Caco-2 (cell line): Measurements from ENCODE around the gene POFUT2. TPM values are rescaled to one million over a fixed set of nuclear protein-coding genes. Genes with fewer than 3 reads are reported as not detected.

Source experiments
- BruUV-seq: library from RNA; stranded (reverse); fragments of 400-500 nt; replicated peaks from 2 replicates; lab custom pipeline; 2021; lab: Mats Ljungman, UMichigan
- CTCF ChIA-PET: fragments of 300-600 bp; sonication (Branson Sonifier 250); formaldehyde crosslinking; loops from one replicate; lab custom pipeline; 2022; ENCODE audit warnings: antibody characterized with exemption; lab: Charles Lee
- POLR2A ChIA-PET: fragments of 300-600 bp; sonication (Branson Sonifier 250); formaldehyde crosslinking; loops from one replicate; lab custom pipeline; 2022; ENCODE audit warnings: antibody characterized with exemption; lab: Charles Lee
- DNase-seq, 2 experiments: peaks; one replicate each; pipeline versions ENCODE4 v3.0.0 to v3.0.0-alpha.2; 2020 to 2022
- H3K27me3 ChIP-seq: replicated peaks from 2 replicates; pipeline ENCODE4 v1.6.0; 2011; ENCODE audit warnings: low read length; ENCODE audit not compliant: control insufficient read depth, insufficient read depth
- H3K36me3 ChIP-seq: 2 replicates; pipeline ENCODE4 v1.5.1; 2011; ENCODE audit warnings: low read length; ENCODE audit not compliant: control insufficient read depth, insufficient read depth
- H3K4me1 ChIP-seq: fragments of 250-450 bp; sonication (Bioruptor Pico); 2 replicates; pipeline ENCODE4 v1.5.1; 2020; ENCODE audit warnings: mild to moderate bottlenecking
- H3K4me3 ChIP-seq: 2 replicates; pipeline ENCODE4 v1.5.1; 2011; ENCODE audit warnings: low read depth, mild to moderate bottlenecking, control low read depth, low read length
- H3K9me3 ChIP-seq: fragments of 250-450 bp; sonication (Bioruptor Pico); 2 replicates; pipeline ENCODE4 v1.5.1; 2020; ENCODE audit warnings: mild to moderate bottlenecking, moderate library complexity
- H3K27ac Mint-ChIP-seq: one replicate; pipeline ENCODE4 v1.8.0; 2022; ENCODE audit warnings: mixed read lengths; ENCODE audit not compliant: unreplicated experiment
- H3K27me3 Mint-ChIP-seq: one replicate; pipeline ENCODE4 v1.8.0; 2022; ENCODE audit warnings: mixed read lengths; ENCODE audit not compliant: insufficient read depth, unreplicated experiment
- H3K36me3 Mint-ChIP-seq: one replicate; pipeline ENCODE4 v1.8.0; 2022; ENCODE audit warnings: mild to moderate bottlenecking, mixed read lengths; ENCODE audit not compliant: insufficient read depth, unreplicated experiment
- H3K4me1 Mint-ChIP-seq: one replicate; pipeline ENCODE4 v1.8.0; 2022; ENCODE audit warnings: low read depth, mixed read lengths; ENCODE audit not compliant: unreplicated experiment
- H3K4me3 Mint-ChIP-seq: one replicate; pipeline ENCODE4 v1.8.0; 2022; ENCODE audit warnings: mild to moderate bottlenecking, moderate library complexity, mixed read lengths; ENCODE audit not compliant: unreplicated experiment
- H3K9me3 Mint-ChIP-seq: one replicate; pipeline ENCODE4 v1.8.0; 2022; ENCODE audit warnings: mixed read lengths; ENCODE audit not compliant: unreplicated experiment
- CTCF ChIP-seq, 2 experiments: fragments of 200-600 bp in 1 of 2; IDR thresholded peaks; 1 replicate in 1 of 2; 2 replicates in 1 of 2; pipeline versions ENCODE4 v1.5.1 to v1.8.0; 2011 to 2022; ENCODE audit warnings: antibody characterized with exemption in 1 of 2, control low read depth in 1 of 2, inconsistent platforms in 1 of 2, low read depth in 1 of 2, low read length in 1 of 2, mild to moderate bottlenecking in 1 of 2, moderate library complexity in 1 of 2; ENCODE audit not compliant: insufficient read depth in 1 of 2, severe bottlenecking in 1 of 2, unreplicated experiment in 1 of 2
- intact Hi-C: fragments of 100-400 bp; cut with micrococcal nuclease; formaldehyde crosslinking; loops from one replicate; pipeline ENCODE4 v1.10.0; 2022; ENCODE audit not compliant: unreplicated experiment
- total RNA-seq: library from RNA; stranded (reverse); gene quantifications from 2 replicates; pipeline ENCODE4 v1.2.3, GENCODE V29; 2022

POFUT2 gene
- total RNA-seq, 1 experiment from 2014 or later, result 32.0 TPM

GRCh38 chr21:45225741-45226327 lies 61.9 kb downstream of the POFUT2 start:
- no peak for DNase-seq
- no peak for TF ChIP-seq CTCF (IDR thresholded peaks at IDR 0.05; ENCODE audit: insufficient read depth in 1 of 2, low read depth in 1 of 2, low read length in 1 of 2, severe bottlenecking in 1 of 2, unreplicated experiment in 1 of 2)
- Histone ChIP-seq H3K36me3 (no peaks in the 10 kb centered on the region), H3K4me1 (no peaks in the 10 kb centered on the region), H3K4me3 (no peak overlapping the region), H3K27me3 (no peaks in the 10 kb centered on the region), H3K9me3 (no peaks in the 10 kb centered on the region)
- Mint-ChIP-seq H3K4me1 (no peaks in the 10 kb centered on the region), H3K36me3 (no peaks in the 10 kb centered on the region), H3K9me3 (no peaks in the 10 kb centered on the region), H3K27ac (no peak overlapping the region), H3K27me3 (peaks cover 3% of the 10 kb centered on the region), H3K4me3 (no peak overlapping the region)
- POLR2A ChIA-PET, result no interaction called here
- intact Hi-C loops, result no loop called here
- BruUV-seq, result no TSS peak
- CTCF ChIA-PET, result interaction anchor here (0.6 kb wide), 1 partner anchor 43 kb away, joined by 3 read pairs; no protein-coding TSS in a partner anchor

GRCh38 chr21:45225041-45225740 lies 62.5 kb downstream of the POFUT2 start:
- DNase-seq, result no peak
- intact Hi-C loops, result no loop called here
- H3K36me3 Mint-ChIP-seq, result no peaks in the 10 kb centered on the region
- H3K36me3 ChIP-seq, result no peaks in the 10 kb centered on the region
- no peak overlapping the region for H3K4me3 ChIP-seq
- no peaks in the 10 kb centered on the region for H3K27me3 ChIP-seq
- no peaks in the 10 kb centered on the region for H3K9me3 Mint-ChIP-seq
- H3K4me1 ChIP-seq, result no peaks in the 10 kb centered on the region
- no peak for TF ChIP-seq CTCF (IDR thresholded peaks at IDR 0.05; ENCODE audit: insufficient read depth in 1 of 2, low read depth in 1 of 2, low read length in 1 of 2, severe bottlenecking in 1 of 2, unreplicated experiment in 1 of 2)
- peaks cover 3% of the 10 kb centered on the region for H3K27me3 Mint-ChIP-seq
- no peak overlapping the region for H3K4me3 Mint-ChIP-seq
- H3K27ac Mint-ChIP-seq, result no peak overlapping the region
- CTCF ChIA-PET, result no interaction called here
- H3K9me3 ChIP-seq, result no peaks in the 10 kb centered on the region
- POLR2A ChIA-PET, result no interaction called here
- H3K4me1 Mint-ChIP-seq, result no peaks in the 10 kb centered on the region
- BruUV-seq, result no TSS peak

GRCh38 chr21:45224189-45224938 lies 63.3 kb downstream of the POFUT2 start:
- Mint-ChIP-seq H3K4me3 (no peak overlapping the region), H3K27me3 (peaks cover 3% of the 10 kb centered on the region), H3K27ac (no peak overlapping the region), H3K4me1 (no peaks in the 10 kb centered on the region), H3K36me3 (no peaks in the 10 kb centered on the region), H3K9me3 (no peaks in the 10 kb centered on the region)
- POLR2A ChIA-PET, result no interaction called here
- Histone ChIP-seq H3K27me3 (no peaks in the 10 kb centered on the region), H3K4me1 (no peaks in the 10 kb centered on the region), H3K36me3 (no peaks in the 10 kb centered on the region), H3K9me3 (no peaks in the 10 kb centered on the region), H3K4me3 (no peak overlapping the region)
- CTCF ChIA-PET, result no interaction called here
- DNase-seq, result no peak
- intact Hi-C loops, result no loop called here
- BruUV-seq, result no TSS peak
- TF ChIP-seq CTCF (IDR thresholded peaks at IDR 0.05; ENCODE audit: insufficient read depth in 1 of 2, low read depth in 1 of 2, low read length in 1 of 2, severe bottlenecking in 1 of 2, unreplicated experiment in 1 of 2), result no peak
